ENCODE measurements around the gene HEG1. TPM values are rescaled to one million over a fixed set of nuclear protein-coding genes. Genes with fewer than 3 reads are reported as not detected.
A peak's percentile ranks its signal among the peaks of the same experiment; 100 is the strongest.

The HEG1 gene
- total RNA-seq, 4 donors from 2014 or later = 6.0 to 52.8 (median 10.9) TPM

DNA sequence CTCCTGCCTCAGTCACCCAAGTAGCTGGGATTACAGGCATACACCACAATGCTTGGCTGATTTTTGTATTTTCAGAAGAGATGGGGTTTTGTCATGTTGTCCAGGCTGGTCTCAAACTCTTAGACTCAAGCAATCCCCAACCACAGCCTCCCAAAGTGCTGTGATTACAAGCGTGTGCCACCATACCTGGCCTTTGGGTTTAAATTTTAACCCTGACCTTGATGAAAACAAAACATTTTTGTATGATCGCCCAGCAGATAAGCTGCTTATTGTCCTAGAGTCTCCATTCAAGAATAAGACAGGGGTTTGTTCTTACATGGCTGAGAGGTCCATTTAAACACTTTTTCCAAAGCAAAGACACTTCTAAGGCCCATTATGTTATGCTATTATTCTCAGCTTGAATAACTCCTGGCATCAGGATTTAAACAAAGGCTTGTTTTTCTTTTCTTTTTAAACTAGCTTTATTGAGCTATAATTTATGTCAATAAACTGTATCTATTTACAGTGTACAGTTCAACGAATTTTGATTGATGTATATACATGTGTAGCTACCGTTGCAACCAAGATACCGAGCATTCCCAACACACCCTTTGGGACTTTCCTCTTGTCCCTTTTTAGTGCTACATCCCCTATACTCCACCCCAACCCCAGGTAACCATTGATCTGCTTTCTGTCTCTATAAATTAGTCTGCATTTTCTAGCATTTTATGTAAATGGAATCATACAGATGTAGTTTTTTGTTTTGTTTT, 119.8 kb downstream of the HEG1 start:
- Histone ChIP-seq H3K4me3 (no peak overlapping the region), H3K27ac (peak overlapping the region in 1 of 4 donors; percentile 25)
- DNase-seq = no peak

DNA sequence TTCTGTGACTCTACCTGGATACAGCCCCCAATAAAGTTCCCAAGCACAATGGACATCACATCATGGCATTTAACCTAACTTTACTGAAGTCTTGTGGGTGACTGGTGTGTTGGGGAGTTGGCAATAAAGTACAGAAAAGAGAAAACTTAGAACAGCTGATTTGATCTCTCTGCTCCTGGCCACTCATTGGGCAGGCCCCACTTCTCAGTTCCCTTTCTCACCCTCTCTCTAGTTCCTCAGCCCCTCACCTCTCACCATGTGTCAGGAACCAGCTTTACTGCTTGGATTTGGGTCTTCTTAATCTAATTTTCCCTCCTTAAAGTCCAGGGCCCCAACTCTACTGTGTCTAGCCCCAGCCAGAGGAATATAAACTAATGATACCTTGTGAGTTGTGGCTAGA, 120.5 kb downstream of the HEG1 start:
- Histone ChIP-seq H3K36me3 (no peaks in the 10 kb centered on the region), H3K9me3 (no peaks in the 10 kb centered on the region), H3K27me3 (no peaks in the 10 kb centered on the region), H3K4me3 (peak overlapping the region in 1 of 4 donors; percentile 65), H3K4me1 (peaks cover 0 to 10% (median 0%) of the 10 kb centered on the region in 4 donors), H3K27ac (peak overlapping the region in 2 of 4 donors; percentile 65 to 85)
- TF ChIP-seq, protein P1, sequence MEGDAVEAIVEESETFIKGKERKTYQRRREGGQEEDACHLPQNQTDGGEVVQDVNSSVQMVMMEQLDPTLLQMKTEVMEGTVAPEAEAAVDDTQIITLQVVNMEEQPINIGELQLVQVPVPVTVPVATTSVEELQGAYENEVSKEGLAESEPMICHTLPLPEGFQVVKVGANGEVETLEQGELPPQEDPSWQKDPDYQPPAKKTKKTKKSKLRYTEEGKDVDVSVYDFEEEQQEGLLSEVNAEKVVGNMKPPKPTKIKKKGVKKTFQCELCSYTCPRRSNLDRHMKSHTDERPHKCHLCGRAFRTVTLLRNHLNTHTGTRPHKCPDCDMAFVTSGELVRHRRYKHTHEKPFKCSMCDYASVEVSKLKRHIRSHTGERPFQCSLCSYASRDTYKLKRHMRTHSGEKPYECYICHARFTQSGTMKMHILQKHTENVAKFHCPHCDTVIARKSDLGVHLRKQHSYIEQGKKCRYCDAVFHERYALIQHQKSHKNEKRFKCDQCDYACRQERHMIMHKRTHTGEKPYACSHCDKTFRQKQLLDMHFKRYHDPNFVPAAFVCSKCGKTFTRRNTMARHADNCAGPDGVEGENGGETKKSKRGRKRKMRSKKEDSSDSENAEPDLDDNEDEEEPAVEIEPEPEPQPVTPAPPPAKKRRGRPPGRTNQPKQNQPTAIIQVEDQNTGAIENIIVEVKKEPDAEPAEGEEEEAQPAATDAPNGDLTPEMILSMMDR (IDR thresholded peaks at IDR 0.05) = no peak
- no peak for TF ChIP-seq POLR2A (IDR thresholded peaks at IDR 0.05)
- no peak for DNase-seq

More for the DNA sequence above, 119.8 kb downstream of the HEG1 start:
- Histone ChIP-seq H3K36me3 (no peaks in the 10 kb centered on the region), H3K27me3 (no peaks in the 10 kb centered on the region), H3K9me3 (no peaks in the 10 kb centered on the region), H3K4me1 (peaks cover 0 to 10% (median 0%) of the 10 kb centered on the region in 4 donors)
- TF ChIP-seq POLR2A (IDR thresholded peaks at IDR 0.05) = no peak
- TF ChIP-seq, protein P1 (IDR thresholded peaks at IDR 0.05) = no peak

DNA sequence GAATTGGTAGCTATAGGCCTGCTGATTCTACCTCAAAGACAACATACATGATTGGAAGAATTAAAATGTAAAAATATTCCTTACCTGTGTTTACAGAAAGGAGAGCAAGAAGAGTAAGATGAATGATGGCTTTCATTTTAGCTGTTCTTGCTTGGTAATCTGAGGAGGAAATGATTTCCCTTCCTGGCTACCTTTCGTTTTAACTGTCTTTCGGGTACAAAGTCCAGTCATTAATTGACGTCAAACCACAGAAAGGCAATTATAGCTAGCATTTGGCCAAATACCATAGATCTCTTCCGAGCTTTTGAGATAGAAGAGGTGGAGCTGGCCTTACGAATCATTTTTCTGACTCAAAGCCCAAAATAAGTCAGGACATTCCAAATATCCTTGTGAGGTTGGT, 121.2 kb downstream of the HEG1 start, which contains the start of gene MUC13:
Gene MUC13, minus strand, starts transcription at position 175 of the 400 bp plus-strand sequence. Its CDS starts 39 bp downstream, at position 136.
- peak within 1 kb of the TSS in 3 of 4 donors; percentile 27 to 65 (median 62) for H3K4me3 ChIP-seq
- H3K27ac ChIP-seq = peak within 1 kb of the TSS in 3 of 4 donors; percentile 65 to 85 (median 68)

DNA sequence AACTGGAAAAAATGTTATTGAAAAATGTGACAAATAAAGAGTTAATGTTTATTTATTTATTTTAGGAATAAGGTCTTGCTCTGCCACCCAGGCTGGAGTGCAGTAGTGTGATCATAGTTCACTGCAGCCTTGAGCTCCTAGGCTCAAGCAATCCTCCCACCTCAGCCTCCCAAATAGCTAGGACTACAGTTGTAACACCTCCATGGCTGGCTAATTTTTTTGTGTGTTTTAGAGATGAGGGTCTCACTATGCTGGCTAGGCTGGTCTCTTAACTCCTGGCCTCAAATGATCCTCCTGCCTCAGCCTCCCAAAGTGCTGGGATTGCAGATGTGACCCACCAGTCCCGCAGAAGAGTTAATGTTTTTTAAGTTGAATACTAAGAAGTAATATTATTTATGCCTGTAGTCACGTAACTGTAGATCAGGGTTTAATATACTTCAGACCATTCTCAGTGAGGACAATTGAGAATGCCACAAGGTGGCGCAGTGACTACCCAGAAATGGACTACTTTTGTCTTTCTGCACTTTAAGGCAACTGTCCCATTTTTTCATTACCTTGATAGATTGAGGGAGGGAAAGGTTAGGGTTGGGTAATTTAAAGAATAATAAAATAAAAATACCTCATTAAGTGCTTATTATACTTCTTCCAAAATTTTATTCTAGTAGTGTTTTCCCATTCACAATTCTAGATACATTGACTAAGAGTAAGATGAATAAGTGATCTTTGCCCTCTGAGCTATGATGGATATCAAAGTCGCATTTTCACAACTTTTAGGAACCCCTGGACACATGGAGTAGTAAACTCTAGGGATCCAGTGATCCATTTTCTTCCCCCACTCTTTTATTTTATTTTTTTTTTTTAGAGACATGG, 127.2 kb downstream of the HEG1 start:
- H3K27me3 ChIP-seq = no peaks in the 10 kb centered on the region
- peaks cover 0 to 16% (median 0%) of the 10 kb centered on the region in 4 donors for H3K4me1 ChIP-seq
- TF ChIP-seq, protein P1 (IDR thresholded peaks at IDR 0.05) = peak; percentile 28 to 88 (median 74)
- no peak for TF ChIP-seq POLR2A (IDR thresholded peaks at IDR 0.05)
- peaks cover 0 to 32% (median 0%) of the 10 kb centered on the region in 3 donors for H3K36me3 ChIP-seq
- H3K4me3 ChIP-seq = peak overlapping the region in 2 of 4 donors; percentile 14 to 62
- H3K9me3 ChIP-seq = no peaks in the 10 kb centered on the region
- peak in 2 of 3 donors; percentile 56 to 87 for DNase-seq
- H3K27ac ChIP-seq = peak overlapping the region in 1 of 4 donors; percentile 4

More for the DNA sequence above, 121.2 kb downstream of the HEG1 start, which contains the start of gene MUC13:
- TF ChIP-seq, protein P1 (IDR thresholded peaks at IDR 0.05) = peak in 1 of 6 experiments; percentile 6
- TF ChIP-seq POLR2A (IDR thresholded peaks at IDR 0.05) = peak; percentile 81 to 94
- no peaks in the 10 kb centered on the region for H3K27me3 ChIP-seq
- H3K4me1 ChIP-seq = peaks cover 0 to 10% (median 0%) of the 10 kb centered on the region in 4 donors
- H3K9me3 ChIP-seq = no peaks in the 10 kb centered on the region
- H3K36me3 ChIP-seq = no peaks in the 10 kb centered on the region
- DNase-seq = no peak

DNA sequence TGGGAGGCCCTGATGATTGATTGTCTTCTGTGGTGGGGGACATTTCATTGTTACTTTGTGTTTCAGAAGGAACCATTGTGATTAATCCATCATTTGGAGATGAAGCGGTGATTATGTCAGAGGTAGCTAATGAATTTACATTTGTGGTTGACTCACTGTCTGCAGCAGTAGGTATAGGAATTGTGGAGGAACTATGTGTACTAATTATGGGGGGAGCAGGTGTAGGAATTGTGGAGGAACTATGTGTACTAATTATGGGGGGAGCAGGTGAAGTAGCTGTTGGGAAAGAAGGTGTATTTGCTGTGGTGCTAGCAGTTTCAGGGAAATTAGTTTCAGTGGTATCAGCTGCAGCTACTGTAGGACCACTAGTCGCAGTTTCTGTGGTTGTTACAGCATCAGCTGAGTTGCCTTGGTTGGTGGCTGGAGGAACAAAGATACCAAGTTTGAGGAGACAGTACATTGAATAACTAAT, 128.2 kb downstream of the HEG1 start:
- H3K9me3 ChIP-seq = no peaks in the 10 kb centered on the region
- TF ChIP-seq, protein P1 (IDR thresholded peaks at IDR 0.05) = no peak
- no peak for TF ChIP-seq POLR2A (IDR thresholded peaks at IDR 0.05)
- H3K27ac ChIP-seq = peak overlapping the region in 1 of 4 donors; percentile 22
- no peak for DNase-seq
- H3K4me1 ChIP-seq = peaks cover 0 to 16% (median 0%) of the 10 kb centered on the region in 4 donors
- H3K36me3 ChIP-seq = peaks cover 0 to 41% (median 0%) of the 10 kb centered on the region in 3 donors
- H3K27me3 ChIP-seq = no peaks in the 10 kb centered on the region
- peak overlapping the region in 2 of 4 donors; percentile 15 to 23 for H3K4me3 ChIP-seq

All from Peyer's patch (tissue), 4 donors.